A549 treated with ZK216348 at 1 μM for 4 hours (cell line): Measurements from ENCODE around the gene THBS1. TPM values are rescaled to one million over a fixed set of nuclear protein-coding genes. Genes with fewer than 3 reads are reported as not detected.

Experiments used
- total RNA-seq: library from RNA; stranded (reverse); fragments of 200-300 nt; extraction: Qiagen RNA extraction; gene quantifications from 5 replicates; pipeline ENCODE4 v1.2.3, GENCODE V29; 2022; ENCODE audit warnings: low read depth

Gene THBS1
- 33.6 to 57.1 TPM (median 44.2 TPM) in 5 replicates for total RNA-seq

GRCh38 chr15:39580485-39581241 lies at the start of gene THBS1:
TSS of gene THBS1 (plus strand) at chr15:39581079. CDS start at chr15:39581858, 779 bp downstream.

Other genes starting within 250 kb of the THBS1 start
- gene FSIP1, start 201.8 kb downstream of the THBS1 start, total RNA-seq = 0.33 to 1.0 TPM (median 0.62 TPM) in 5 replicates